Osteoblast (primary cell): Measurements from ENCODE around the gene ESPNL. TPM values are rescaled to one million over a fixed set of nuclear protein-coding genes. Genes with fewer than 3 reads are reported as not detected.
"Not testable (repeated sequence)": the region's sequence is repeated elsewhere in the genome, so short reads cannot be mapped to it uniquely, and the experiment has no call there.

ENCODE experiments used
- DNase-seq: peaks from one replicate; pipeline ENCODE4 v3.0.0; 2011; ENCODE audit warnings: low spot score, mixed read lengths; ENCODE audit not compliant: insufficient read length; ENCODE audit errors: missing footprints
- H2AFZ ChIP-seq: 2 replicates; pipeline ENCODE4 v1.6.0; 2011; ENCODE audit warnings: mild to moderate bottlenecking, low read length
- H3K27ac ChIP-seq: 2 replicates; pipeline ENCODE4 v1.5.1; 2011; ENCODE audit warnings: mild to moderate bottlenecking, low read depth, low read length, moderate library complexity
- H3K27me3 ChIP-seq: 2 replicates; pipeline ENCODE4 v1.6.0; 2012; ENCODE audit warnings: mild to moderate bottlenecking, control low read depth, inconsistent platforms, low read length, moderate library complexity; ENCODE audit not compliant: insufficient read depth
- H3K36me3 ChIP-seq: 2 replicates; pipeline ENCODE4 v1.5.1; 2011; ENCODE audit warnings: mild to moderate bottlenecking, low read length, control low read depth, moderate library complexity; ENCODE audit not compliant: insufficient read depth
- H3K4me1 ChIP-seq: 2 replicates; pipeline ENCODE4 v1.5.1; 2011; ENCODE audit warnings: mild to moderate bottlenecking, low read length, control low read depth, moderate library complexity; ENCODE audit not compliant: insufficient read depth
- H3K4me2 ChIP-seq: 2 replicates; pipeline ENCODE4 v1.6.0; 2011; ENCODE audit warnings: mild to moderate bottlenecking, low read length; ENCODE audit not compliant: insufficient read depth
- H3K4me3 ChIP-seq: fragments of 200-600 bp; sonication (generic); 3 replicates; pipeline ENCODE4 v1.5.1; 2012; ENCODE audit warnings: mild to moderate bottlenecking, low read length, inconsistent platforms; ENCODE audit not compliant: insufficient read depth
- H3K79me2 ChIP-seq: 2 replicates; pipeline ENCODE4 v1.6.0; 2012; ENCODE audit warnings: mild to moderate bottlenecking, low read length, control low read depth, inconsistent platforms; ENCODE audit not compliant: insufficient read depth
- H3K9me3 ChIP-seq: 2 replicates; pipeline ENCODE4 v1.5.1; 2011; ENCODE audit warnings: low read depth, low read length, control low read depth
- H4K20me1 ChIP-seq: 2 replicates; pipeline ENCODE4 v1.6.0; 2012; ENCODE audit warnings: mild to moderate bottlenecking, low read length, control low read depth; ENCODE audit not compliant: insufficient read depth
- CTCF ChIP-seq: IDR thresholded peaks from 2 replicates; pipeline ENCODE4 v1.5.1; 2011; ENCODE audit warnings: mild to moderate bottlenecking, low read depth, low read length, moderate library complexity; ENCODE audit errors: extremely low read depth
- total RNA-seq: library from RNA; depleted of rRNA; stranded (reverse); fragments of >200 nt; gene quantifications from 2 replicates; pipeline ENCODE4 v1.2.3, GENCODE V29; 2012

The ESPNL gene
- total RNA-seq, 1 donor = 9.8 TPM

- no peak overlapping the region for H3K4me2 ChIP-seq
- H3K9me3 ChIP-seq = no peaks in the 10 kb centered on the region
- H3K79me2 ChIP-seq = peaks cover 6% of the 10 kb centered on the region
- DNase-seq = no peak
- H3K4me1 ChIP-seq = peaks cover 7% of the 10 kb centered on the region
- no peak for TF ChIP-seq CTCF
- H4K20me1 ChIP-seq = no peaks in the 10 kb centered on the region
- H3K27ac ChIP-seq = no peak overlapping the region
- peaks cover 13% of the 10 kb centered on the region for H3K36me3 ChIP-seq
- no peak overlapping the region for H2AFZ ChIP-seq
- no peak overlapping the region for H3K4me3 ChIP-seq
- no peaks in the 10 kb centered on the region for H3K27me3 ChIP-seq
Measured at GRCh38 chr2:238065071-238065846, 34.9 kb upstream of the ESPNL start.

DNA sequence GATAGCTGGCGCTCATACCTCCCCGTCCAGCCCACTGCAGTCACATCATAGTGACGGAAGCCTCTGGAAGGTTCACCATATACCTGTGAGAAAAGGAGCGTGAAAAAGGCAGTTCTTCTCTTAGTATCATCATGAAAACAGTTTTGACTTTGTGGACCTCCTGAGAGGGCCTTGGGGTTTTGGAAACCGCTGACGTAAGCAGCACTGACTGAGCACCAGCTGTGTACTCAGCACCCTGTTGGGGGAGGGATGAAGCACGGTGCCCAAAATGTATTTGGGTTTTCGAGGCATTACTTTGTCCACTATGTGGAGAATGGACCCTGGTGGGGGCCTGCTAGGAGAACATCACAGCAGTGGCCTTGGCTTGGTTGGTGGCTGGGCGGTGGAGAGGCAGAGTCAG lies 33.9 kb upstream of the ESPNL start:
- no peaks in the 10 kb centered on the region for H3K9me3 ChIP-seq
- H3K36me3 ChIP-seq = peaks cover 13% of the 10 kb centered on the region
- H3K27ac ChIP-seq = no peak overlapping the region
- DNase-seq = no peak
- H3K4me2 ChIP-seq = no peak overlapping the region
- H3K4me3 ChIP-seq = no peak overlapping the region
- H2AFZ ChIP-seq = no peak overlapping the region
- TF ChIP-seq CTCF = no peak
- H3K79me2 ChIP-seq = peaks cover 5% of the 10 kb centered on the region
- peaks cover 6% of the 10 kb centered on the region for H3K4me1 ChIP-seq
- no peaks in the 10 kb centered on the region for H3K27me3 ChIP-seq
- no peaks in the 10 kb centered on the region for H4K20me1 ChIP-seq

GRCh38 chr2:238066718-238067117 lies 33.4 kb upstream of the ESPNL start:
- not testable (repeated sequence) for DNase-seq, H3K9me3 ChIP-seq, H3K4me2 ChIP-seq, H3K27me3 ChIP-seq, H4K20me1 ChIP-seq, H3K27ac ChIP-seq, H3K79me2 ChIP-seq, H2AFZ ChIP-seq, H3K4me1 ChIP-seq, H3K4me3 ChIP-seq
- peaks cover 13% of the 10 kb centered on the region for H3K36me3 ChIP-seq

DNA sequence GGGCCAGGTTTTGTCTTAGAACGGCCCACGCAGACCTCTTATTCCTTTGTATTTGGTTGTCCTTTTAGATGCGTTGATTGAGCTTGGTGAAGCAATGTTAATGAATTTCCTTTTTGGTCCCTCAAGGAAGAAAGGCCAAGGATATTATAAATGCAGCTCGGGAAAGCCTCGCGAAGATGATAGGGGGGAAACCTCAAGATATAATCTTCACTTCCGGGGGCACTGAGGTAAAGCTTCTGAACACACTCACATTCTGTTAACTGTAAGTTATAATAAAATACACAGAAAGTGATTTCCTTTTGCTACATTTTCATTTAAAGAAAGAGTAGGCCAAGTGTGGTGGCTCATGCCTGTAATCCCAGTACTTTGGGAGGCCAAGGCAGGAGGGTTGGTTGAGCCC lies 32.2 kb upstream of the ESPNL start:
- Histone ChIP-seq H3K27ac (no peak overlapping the region), H3K4me1 (no peaks in the 10 kb centered on the region), H4K20me1 (no peaks in the 10 kb centered on the region), H3K27me3 (no peaks in the 10 kb centered on the region), H3K4me2 (no peak overlapping the region), H3K36me3 (peaks cover 13% of the 10 kb centered on the region), H3K79me2 (no peaks in the 10 kb centered on the region), H2AFZ (no peak overlapping the region), H3K9me3 (no peaks in the 10 kb centered on the region), H3K4me3 (no peak overlapping the region)
- TF ChIP-seq CTCF = no peak
- DNase-seq = no peak
